BE2C (cell line): ENCODE results near the gene GUSB.
"Not testable (repeated sequence)": the region's sequence is repeated elsewhere in the genome, so short reads cannot be mapped to it uniquely, and the experiment has no call there.

Source experiments
- DNase-seq: peaks from one replicate; pipeline ENCODE4 v3.0.0-alpha.2; 2020
- H3K27me3 ChIP-seq: fragments of 250-450 bp; sonication (Bioruptor Pico); 2 replicates; pipeline ENCODE4 v1.5.1; 2020; ENCODE audit warnings: mild to moderate bottlenecking
- H3K36me3 ChIP-seq: fragments of 250-450 bp; sonication (Bioruptor Pico); 2 replicates; pipeline ENCODE4 v1.5.1; 2020; ENCODE audit warnings: mild to moderate bottlenecking
- H3K4me1 ChIP-seq: fragments of 250-450 bp; sonication (Bioruptor Pico); 2 replicates; pipeline ENCODE4 v1.5.1; 2020
- H3K4me3 ChIP-seq: 2 replicates; pipeline ENCODE4 v1.5.1; 2011; ENCODE audit warnings: low read depth, low read length
- H3K9me3 ChIP-seq: fragments of 250-450 bp; sonication (Bioruptor Pico); 2 replicates; pipeline ENCODE4 v1.5.1; 2020
- CTCF ChIP-seq: IDR thresholded peaks from 2 replicates; pipeline ENCODE4 v1.5.1; 2012; ENCODE audit warnings: mild to moderate bottlenecking, low read depth, low read length

Gene GUSB

GRCh38 chr7:65966146-65966545 is 15.9 kb downstream of the GUSB start:
- H3K27me3 ChIP-seq: no peaks in the 10 kb centered on the region
- H3K36me3 ChIP-seq: peaks cover 83% of the 10 kb centered on the region
- no peaks in the 10 kb centered on the region for H3K9me3 ChIP-seq
- no peak for DNase-seq
- H3K4me3 ChIP-seq: no peak overlapping the region
- no peak for TF ChIP-seq CTCF
- no peaks in the 10 kb centered on the region for H3K4me1 ChIP-seq

- H3K9me3 ChIP-seq, H3K4me1 ChIP-seq: not testable (repeated sequence)
Measured at GRCh38 chr7:65964671-65965070, 17.3 kb downstream of the GUSB start.

GRCh38 chr7:65962033-65962432 is 20.0 kb downstream of the GUSB start:
- DNase-seq: no peak
- no peaks in the 10 kb centered on the region for H3K9me3 ChIP-seq
- TF ChIP-seq CTCF: no peak
- H3K4me1 ChIP-seq: no peaks in the 10 kb centered on the region
- no peak overlapping the region for H3K4me3 ChIP-seq
- H3K27me3 ChIP-seq: no peaks in the 10 kb centered on the region
- peaks cover 78% of the 10 kb centered on the region for H3K36me3 ChIP-seq

More at GRCh38 chr7:65964671-65965070, 17.3 kb downstream of the GUSB start:
- H3K4me3 ChIP-seq, DNase-seq, H3K27me3 ChIP-seq: not testable (repeated sequence)
- peaks cover 83% of the 10 kb centered on the region for H3K36me3 ChIP-seq

GRCh38 chr7:65960351-65961074 is 21.5 kb downstream of the GUSB start:
- H3K27me3 ChIP-seq: no peaks in the 10 kb centered on the region
- DNase-seq: no peak
- no peaks in the 10 kb centered on the region for H3K9me3 ChIP-seq
- peaks cover 65% of the 10 kb centered on the region for H3K36me3 ChIP-seq
- no peak for TF ChIP-seq CTCF
- H3K4me3 ChIP-seq: no peak overlapping the region
- no peaks in the 10 kb centered on the region for H3K4me1 ChIP-seq

GRCh38 chr7:65955718-65956117 is 26.3 kb downstream of the GUSB start:
- TF ChIP-seq CTCF: no peak
- Histone ChIP-seq H3K4me1 (peaks cover 6% of the 10 kb centered on the region), H3K9me3 (no peaks in the 10 kb centered on the region), H3K4me3 (no peak overlapping the region), H3K27me3 (no peaks in the 10 kb centered on the region), H3K36me3 (peaks cover 37% of the 10 kb centered on the region)
- DNase-seq: no peak

- no peak for TF ChIP-seq CTCF
- Histone ChIP-seq H3K27me3 (no peaks in the 10 kb centered on the region), H3K4me1 (peaks cover 6% of the 10 kb centered on the region), H3K4me3 (no peak overlapping the region), H3K36me3 (peaks cover 20% of the 10 kb centered on the region), H3K9me3 (no peaks in the 10 kb centered on the region)
- no peak for DNase-seq
Measured at GRCh38 chr7:65953890-65954450, 28.0 kb downstream of the GUSB start.
